ENCODE data around the gene ANKRD11. TPM values are rescaled to one million over a fixed set of nuclear protein-coding genes. Genes with fewer than 3 reads are reported as not detected.
A peak's percentile ranks its signal among the peaks of the same experiment; 100 is the strongest.

ANKRD11 gene
- polyA plus RNA-seq, 3 donors: 3.2 to 62.4 (median 5.4) TPM

GRCh38 chr16:89420204-89420603 lies 70.2 kb downstream of the ANKRD11 start:
- Histone ChIP-seq H3K4me2 (replicated peaks; ENCODE audit: extremely low read depth, low read length, poor library complexity, severe bottlenecking) (no peak overlapping the region), H3K4me1 (ENCODE audit: control insufficient read depth in 1 of 2, insufficient read depth in 2 of 2, low read length in 2 of 2) (peaks cover 26 to 30% of the 10 kb centered on the region in 2 donors), H3K36me3 (replicated peaks in 1 of 2; ENCODE audit: control insufficient read depth in 1 of 2, insufficient read depth in 2 of 2, low read length in 2 of 2) (peaks cover 13 to 49% of the 10 kb centered on the region in 2 donors), H3K27me3 (ENCODE audit: control insufficient read depth in 2 of 2, insufficient read depth in 2 of 2, low read length in 2 of 2) (no peaks in the 10 kb centered on the region), H4K20me1 (ENCODE audit: insufficient read depth, low read length) (peaks cover 99% of the 10 kb centered on the region), H3K27ac (ENCODE audit: low read depth in 1 of 2, low read length in 2 of 2) (peak overlapping the region in 1 of 2 donors; percentile 39), H3K79me2 (ENCODE audit: insufficient read depth, low read length) (peaks cover 98% of the 10 kb centered on the region), H3K9me3 (replicated peaks in 1 of 2; ENCODE audit: control insufficient read depth in 1 of 2, insufficient read depth in 1 of 2, low read length in 2 of 2) (no peaks in the 10 kb centered on the region), H2AFZ (ENCODE audit: insufficient read depth, low read depth, low read length, poor library complexity, severe bottlenecking) (no peak overlapping the region), H3K9ac (ENCODE audit: insufficient read depth, low read length, poor library complexity, severe bottlenecking) (no peak overlapping the region), H3K4me3 (replicated peaks in 1 of 3; ENCODE audit: low read depth in 2 of 3, low read length in 3 of 3) (no peak overlapping the region)
- H3K4me3 Mint-ChIP-seq: no peak overlapping the region
- TF ChIP-seq CTCF (IDR thresholded peaks at IDR 0.05): no peak
- WGBS (ENCODE audit: insufficient coverage): 97% methylated on average over 11 of the region's 11 CpGs
- peaks cover 46 to 55% of the 10 kb centered on the region in 2 donors for H3K36me3 Mint-ChIP-seq
- intact Hi-C loops (cut with micrococcal nuclease): no loop called here
- H3K27ac Mint-ChIP-seq: peak overlapping the region in 3 of 7 donors; percentile 35 to 66 (median 54)
- peaks cover 0 to 1% (median 0%) of the 10 kb centered on the region in 3 donors for H3K27me3 Mint-ChIP-seq (ENCODE audit: low read depth in 3 of 3)
- H3K9me3 Mint-ChIP-seq: no peaks in the 10 kb centered on the region
- H3K4me1 Mint-ChIP-seq: peaks cover 36% of the 10 kb centered on the region
- DNase-seq: no peak

GRCh38 chr16:89418352-89418751 lies 72.0 kb downstream of the ANKRD11 start:
- Mint-ChIP-seq H3K4me1 (peaks cover 24% of the 10 kb centered on the region), H3K36me3 (peaks cover 35 to 49% of the 10 kb centered on the region in 2 donors), H3K4me3 (no peak overlapping the region), H3K27me3 (ENCODE audit: low read depth in 3 of 3) (peaks cover 0 to 1% (median 0%) of the 10 kb centered on the region in 3 donors), H3K9me3 (no peaks in the 10 kb centered on the region), H3K27ac (peak overlapping the region in 3 of 7 donors; percentile 24 to 47 (median 43))
- no peak overlapping the region for H3K9ac ChIP-seq (ENCODE audit: insufficient read depth, low read length, poor library complexity, severe bottlenecking)
- H3K9me3 ChIP-seq (replicated peaks in 1 of 2; ENCODE audit: control insufficient read depth in 1 of 2, insufficient read depth in 1 of 2, low read length in 2 of 2): no peaks in the 10 kb centered on the region
- H3K79me2 ChIP-seq (ENCODE audit: insufficient read depth, low read length): peaks cover 98% of the 10 kb centered on the region
- no peak overlapping the region for H3K4me3 ChIP-seq (replicated peaks in 1 of 3; ENCODE audit: low read depth in 2 of 3, low read length in 3 of 3)
- H3K36me3 ChIP-seq (replicated peaks in 1 of 2; ENCODE audit: control insufficient read depth in 1 of 2, insufficient read depth in 2 of 2, low read length in 2 of 2): peaks cover 13 to 54% of the 10 kb centered on the region in 2 donors
- no peak overlapping the region for H2AFZ ChIP-seq (ENCODE audit: insufficient read depth, low read depth, low read length, poor library complexity, severe bottlenecking)
- peak overlapping the region in 1 of 2 donors; percentile 0 for H3K27ac ChIP-seq (ENCODE audit: low read depth in 1 of 2, low read length in 2 of 2)
- H4K20me1 ChIP-seq (ENCODE audit: insufficient read depth, low read length): peaks cover 99% of the 10 kb centered on the region
- WGBS (ENCODE audit: insufficient coverage): 92% methylated on average over 5 of the region's 7 CpGs
- H3K4me2 ChIP-seq (replicated peaks; ENCODE audit: extremely low read depth, low read length, poor library complexity, severe bottlenecking): no peak overlapping the region
- H3K4me1 ChIP-seq (ENCODE audit: control insufficient read depth in 1 of 2, insufficient read depth in 2 of 2, low read length in 2 of 2): peaks cover 15 to 20% of the 10 kb centered on the region in 2 donors
- TF ChIP-seq CTCF (IDR thresholded peaks at IDR 0.05): no peak
- intact Hi-C loops (cut with micrococcal nuclease): no loop called here
- no peaks in the 10 kb centered on the region for H3K27me3 ChIP-seq (ENCODE audit: control insufficient read depth in 2 of 2, insufficient read depth in 2 of 2, low read length in 2 of 2)
- no peak for DNase-seq

All from CD14-positive monocyte (primary cell).